Right lobe of liver (tissue), 6 donors: ENCODE results near the gene ZSCAN22. TPM values are rescaled to one million over a fixed set of nuclear protein-coding genes. Genes with fewer than 3 reads are reported as not detected.

ENCODE experiments used
- ATAC-seq, 4 donors: fragments of 200-7000 bp; cut with Tn5 transposase; one replicate each; pipeline ENCODE4 v1.9.1; 2020; ENCODE audit warnings: mild to moderate bottlenecking in 4 of 4, moderate library complexity in 4 of 4
- DNase-seq, 3 donors: peaks; one replicate each; pipeline ENCODE4 v3.0.0-alpha.2; 2020
- H3K27ac ChIP-seq, 3 donors: fragments of 200-600 bp; one replicate each; pipeline ENCODE4 v1.8.0; 2022
- H3K27me3 ChIP-seq, 2 donors: fragments of 200-600 bp; one replicate each; pipeline ENCODE4 v1.8.0; 2022
- H3K36me3 ChIP-seq, 4 donors: fragments of 200-600 bp; sonication (generic) in 1 of 4; one replicate each; pipeline versions ENCODE4 v1.5.1 to v1.8.0; 2017 to 2022; ENCODE audit warnings: control low read depth in 1 of 4
- H3K4me1 ChIP-seq, 4 donors: fragments of 200-600 bp; sonication (generic) in 1 of 4; one replicate each; pipeline versions ENCODE4 v1.5.1 to v1.8.0; 2017 to 2022; ENCODE audit warnings: control low read depth in 1 of 4
- H3K4me3 ChIP-seq, 3 donors: fragments of 200-600 bp; one replicate each; pipeline ENCODE4 v1.8.0; 2022
- H3K9me3 ChIP-seq, 4 donors: fragments of 200-600 bp; sonication (generic) in 1 of 4; one replicate each; pipeline versions ENCODE4 v1.5.1 to v1.8.0; 2017 to 2022; ENCODE audit warnings: control low read depth in 1 of 4
- POLR2A ChIP-seq: fragments of 450-650 bp; IDR thresholded peaks from one replicate; pipeline ENCODE4 v1.6.1; 2017; ENCODE audit warnings: antibody characterized with exemption, mild to moderate bottlenecking
- WGBS: methylation state at CpG from one replicate; pipeline ENCODE4 v1.1.6; 2018; ENCODE audit warnings: low coverage, low lambda C conversion rate; ENCODE audit not compliant: insufficient coverage; ENCODE audit errors: missing lambda C conversion rate; 5-methylcytosine and 5-hydroxymethylcytosine counted together
- intact Hi-C, 2 donors: fragments of 100-400 bp; cut with DNase I; formaldehyde crosslinking; loops; one replicate each; pipeline versions ENCODE4 v1.11.2 to v1.14.1; 2022
- total RNA-seq, 6 experiments: library from RNA; depleted of rRNA in 2 of 6; stranded (reverse); fragments of >200 nt in 2 of 6; fragmentation: NEBNext Ultra II Directional in 3 of 6; extraction: Animal tissue kit (Norgen Biotek cat#: 25700) in 3 of 6; gene quantifications; one replicate each; pipeline versions ENCODE4 v1.1.0 to v1.2.4, GENCODE V29; 2016 to 2023
- TF ChIP-seq, protein P1 (sequence below), 4 donors: fragments of 200-600 bp in 3 of 4; fragments of 450-650 bp in 1 of 4; IDR thresholded peaks; one replicate each; pipeline versions ENCODE4 v1.5.1 to v1.8.0; 2016 to 2022; ENCODE audit warnings: antibody characterized with exemption in 4 of 4, mild to moderate bottlenecking in 2 of 4
- donor health status: DM: no; HTN: yes; CAD: no.
- donor health status: DM: no; HTN: no; CAD: no.
- donor health status: DM: no; HTN: no; CAD: no.
- donor health status: DM: no; HTN: yes; CAD: no.
- donor health status: DM: no; HTN: yes; CAD: no.

ZSCAN22 gene
- total RNA-seq, 6 experiments from 2014 or later = 1.7 to 2.9 (median 2.1) TPM

DNA sequence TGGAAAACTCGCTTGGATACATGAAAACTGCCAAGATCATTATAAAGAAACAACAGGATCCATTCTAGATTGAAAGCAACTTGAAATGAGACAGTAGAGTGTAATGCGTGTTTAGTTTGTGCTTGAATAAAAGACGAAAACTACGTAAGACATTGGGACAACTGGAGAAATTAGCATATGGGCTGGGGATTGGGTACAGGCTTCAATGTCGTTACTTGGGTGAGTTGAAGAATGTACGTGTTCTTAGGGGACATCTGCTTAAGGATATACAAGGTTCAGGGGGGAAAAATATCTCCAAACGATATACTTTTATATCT, 22.1 kb upstream of the ZSCAN22 start:
- Histone ChIP-seq H3K27ac (peak overlapping the region; percentile 30 to 79 (median 75)), H3K27me3 (no peaks in the 10 kb centered on the region), H3K9me3 (no peaks in the 10 kb centered on the region), H3K36me3 (peaks cover 0 to 18% (median 2%) of the 10 kb centered on the region in 4 donors), H3K4me1 (peaks cover 0 to 8% (median 3%) of the 10 kb centered on the region in 4 donors), H3K4me3 (peak overlapping the region; percentile 75 to 96 (median 87))
- peak in 2 of 4 donors; percentile 5 to 6 for ATAC-seq
- no peak for DNase-seq
- intact Hi-C loops = no loop called here
- no peak for TF ChIP-seq POLR2A
- TF ChIP-seq, protein P1, sequence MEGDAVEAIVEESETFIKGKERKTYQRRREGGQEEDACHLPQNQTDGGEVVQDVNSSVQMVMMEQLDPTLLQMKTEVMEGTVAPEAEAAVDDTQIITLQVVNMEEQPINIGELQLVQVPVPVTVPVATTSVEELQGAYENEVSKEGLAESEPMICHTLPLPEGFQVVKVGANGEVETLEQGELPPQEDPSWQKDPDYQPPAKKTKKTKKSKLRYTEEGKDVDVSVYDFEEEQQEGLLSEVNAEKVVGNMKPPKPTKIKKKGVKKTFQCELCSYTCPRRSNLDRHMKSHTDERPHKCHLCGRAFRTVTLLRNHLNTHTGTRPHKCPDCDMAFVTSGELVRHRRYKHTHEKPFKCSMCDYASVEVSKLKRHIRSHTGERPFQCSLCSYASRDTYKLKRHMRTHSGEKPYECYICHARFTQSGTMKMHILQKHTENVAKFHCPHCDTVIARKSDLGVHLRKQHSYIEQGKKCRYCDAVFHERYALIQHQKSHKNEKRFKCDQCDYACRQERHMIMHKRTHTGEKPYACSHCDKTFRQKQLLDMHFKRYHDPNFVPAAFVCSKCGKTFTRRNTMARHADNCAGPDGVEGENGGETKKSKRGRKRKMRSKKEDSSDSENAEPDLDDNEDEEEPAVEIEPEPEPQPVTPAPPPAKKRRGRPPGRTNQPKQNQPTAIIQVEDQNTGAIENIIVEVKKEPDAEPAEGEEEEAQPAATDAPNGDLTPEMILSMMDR (IDR thresholded peaks at IDR 0.05) = no peak
- 15% methylated on average over 7 of the region's 7 CpGs for WGBS

DNA sequence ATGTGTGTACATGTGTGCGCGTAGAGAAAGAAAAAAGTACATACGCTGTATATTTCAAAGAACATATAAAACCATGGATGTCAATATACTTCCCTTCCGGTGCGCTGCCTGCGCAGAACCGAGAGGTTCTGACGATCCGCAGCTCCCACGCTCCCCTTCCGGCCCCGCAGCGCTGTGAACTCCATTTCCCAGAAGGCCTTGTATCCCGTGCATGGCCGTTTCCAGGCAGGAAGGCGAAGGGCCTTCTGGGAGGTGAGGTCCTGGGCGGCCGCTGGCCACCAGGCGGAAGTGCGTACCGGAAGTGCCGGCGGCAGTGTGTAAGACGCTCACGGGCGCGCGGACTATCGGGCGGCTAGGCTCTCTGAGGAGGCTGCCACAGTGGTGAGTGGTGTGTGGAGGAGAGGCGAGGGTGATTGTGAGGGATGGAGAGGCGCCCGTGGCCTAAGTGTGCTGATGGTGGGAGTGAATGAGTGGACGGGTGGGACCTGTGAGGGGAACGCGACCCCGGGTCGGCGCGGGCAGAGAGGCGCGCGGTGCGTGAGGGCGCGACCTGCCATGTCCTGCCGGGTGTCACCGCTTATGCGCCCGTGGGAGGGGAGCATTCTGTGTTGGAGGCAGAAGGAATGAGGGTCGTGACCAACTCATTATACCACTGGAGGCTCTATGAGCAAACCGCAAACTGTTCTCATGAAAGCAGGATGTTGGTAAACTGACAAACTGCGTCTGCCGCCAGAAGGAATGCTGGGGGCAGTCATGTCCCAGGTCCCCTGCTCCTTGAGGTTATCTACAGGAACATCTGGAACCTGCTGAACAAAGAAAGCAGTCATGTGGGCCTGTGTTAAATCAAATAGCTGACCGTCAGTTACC, 21.5 kb upstream of the ZSCAN22 start, which contains the start of gene ERVK3-1:
Gene ERVK3-1 (plus strand): TSS at position 313 of the 867 bp plus-strand sequence. CDS start 6,792 bp downstream, outside the sequence.
- under 1% methylated on average over 38 of the region's 55 CpGs for WGBS
- ATAC-seq (peak; percentile 98 to 100 (median 99)), DNase-seq (peak; percentile 97 to 99 (median 98))
- Histone ChIP-seq H3K27me3 (no peaks in the 10 kb centered on the region), H3K4me1 (peaks cover 0 to 8% (median 3%) of the 10 kb centered on the region in 4 donors), H3K4me3 (peak within 1 kb of the TSS; percentile 75 to 96 (median 87)), H3K27ac (peak within 1 kb of the TSS; percentile 68 to 79 (median 75)), H3K9me3 (no peaks in the 10 kb centered on the region), H3K36me3 (peaks cover 0 to 20% (median 2%) of the 10 kb centered on the region in 4 donors)
- peak; percentile 89 for TF ChIP-seq POLR2A
- TF ChIP-seq, protein P1 (IDR thresholded peaks at IDR 0.05) = peak in 3 of 4 donors; percentile 15 to 48 (median 29)
- intact Hi-C loops = no loop called here

DNA sequence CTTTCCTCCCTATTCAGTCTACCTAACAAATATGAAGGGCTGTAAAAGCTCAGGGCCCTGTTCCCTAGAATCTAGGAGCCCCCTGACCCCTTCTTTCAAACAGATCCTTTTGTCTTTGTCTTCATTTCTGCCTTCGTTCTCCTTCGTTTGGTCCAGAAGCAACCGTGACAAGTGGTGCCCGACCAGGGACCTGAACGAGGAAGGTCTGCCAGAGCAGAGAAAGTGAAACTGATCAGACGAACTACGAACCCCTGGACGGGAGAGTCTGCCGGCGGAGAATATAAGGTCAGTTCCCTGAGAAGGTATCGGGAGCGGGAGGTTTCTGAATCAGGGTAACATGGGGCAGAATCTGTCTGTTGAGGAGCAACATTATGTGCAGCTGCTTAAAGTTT, 20.9 kb upstream of the ZSCAN22 start:
- intact Hi-C loops = no loop called here
- WGBS = 23% methylated on average over 12 of the region's 12 CpGs
- ATAC-seq = peak in 1 of 4 donors; percentile 48

DNA sequence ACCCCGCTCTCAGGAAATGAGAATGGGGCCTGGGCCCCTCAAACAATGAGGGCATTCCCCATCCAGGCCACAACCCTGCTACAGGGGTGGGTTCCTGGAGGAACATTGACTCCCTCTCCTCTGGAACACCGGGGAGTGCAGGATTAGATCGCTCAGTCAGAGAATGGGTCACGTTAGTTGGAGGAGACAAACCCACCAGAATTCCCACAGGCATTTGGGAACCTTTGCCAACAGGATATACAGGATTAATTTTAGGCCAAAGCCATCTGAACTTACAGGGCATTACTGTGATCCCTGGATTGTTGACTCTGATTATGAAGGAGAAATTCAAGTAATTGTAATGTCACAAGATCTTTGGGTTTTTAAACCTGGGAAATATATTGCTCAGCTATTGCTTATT, 19.1 kb upstream of the ZSCAN22 start:
- peaks cover 4 to 35% (median 8%) of the 10 kb centered on the region in 4 donors for H3K36me3 ChIP-seq
- ATAC-seq (no peak), DNase-seq (no peak)
- no peaks in the 10 kb centered on the region for H3K27me3 ChIP-seq
- H3K4me3 ChIP-seq = no peak overlapping the region
- peaks cover 0 to 8% (median 3%) of the 10 kb centered on the region in 4 donors for H3K4me1 ChIP-seq
- intact Hi-C loops = no loop called here
- no peak overlapping the region for H3K27ac ChIP-seq
- H3K9me3 ChIP-seq = no peaks in the 10 kb centered on the region
- TF ChIP-seq POLR2A = no peak
- TF ChIP-seq, protein P1 (IDR thresholded peaks at IDR 0.05) = no peak
- 88% methylated on average over 3 of the region's 4 CpGs for WGBS

More for the DNA sequence above, 20.9 kb upstream of the ZSCAN22 start:
- Histone ChIP-seq H3K4me1 (peaks cover 0 to 8% (median 3%) of the 10 kb centered on the region in 4 donors), H3K36me3 (peaks cover 0 to 20% (median 2%) of the 10 kb centered on the region in 4 donors), H3K27me3 (no peaks in the 10 kb centered on the region), H3K4me3 (peak overlapping the region; percentile 75 to 96 (median 87)), H3K27ac (peak overlapping the region; percentile 68 to 79 (median 75)), H3K9me3 (no peaks in the 10 kb centered on the region)
- no peak for TF ChIP-seq POLR2A
- TF ChIP-seq, protein P1 (IDR thresholded peaks at IDR 0.05) = no peak
- peak in 1 of 3 donors; percentile 24 for DNase-seq
